A549 (cell line): ENCODE results near the gene ZNF77. TPM values are rescaled to one million over a fixed set of nuclear protein-coding genes. Genes with fewer than 3 reads are reported as not detected.
"Not testable (repeated sequence)": the region's sequence is repeated elsewhere in the genome, so short reads cannot be mapped to it uniquely, and the experiment has no call there.

Source experiments
- ATAC-seq, 2 experiments: fragments of 200-7000 bp in 1 of 2; fragments of >200 bp in 1 of 2; cut with Nextera tagmentation in 1 of 2; cut with Tn5 transposase in 1 of 2; 3 replicates each; pipeline versions ENCODE4 v1.8.0 to v1.9.1; 2018 to 2020; ENCODE audit warnings: mild to moderate bottlenecking in 1 of 2, moderate library complexity in 1 of 2
- CTCF ChIA-PET: fragments of 300-600 bp; sonication (Branson Sonifier 250); formaldehyde crosslinking; extraction: SDS; loops from one replicate; lab custom pipeline; 2021; ENCODE audit warnings: antibody characterized with exemption, inconsistent platforms; lab: Yijun Ruan, JAX
- POLR2A ChIA-PET: fragments of 350-600 bp; formaldehyde crosslinking; extraction: SDS; loops from one replicate; lab custom pipeline; 2021; ENCODE audit warnings: antibody characterized with exemption, inconsistent platforms; lab: Yijun Ruan, JAX
- DNase-seq, 2 experiments: peaks; one replicate each; pipeline versions ENCODE4 v3.0.0 to v3.0.0-alpha.2; 2011 to 2016; ENCODE audit warnings: low read depth in 1 of 2, low spot score in 1 of 2
- FAIRE-seq: peaks from 2 replicates; lab custom pipeline; 2011; peaks lifted over from hg19 to GRCh38; lab: Jason Lieb, UNC
- H3K27ac ChIP-seq, 2 experiments: fragments of >200 bp; sonication (Bioruptor Twin); formaldehyde crosslinking; 3 replicates each; pipeline ENCODE4 v1.5.1; 2016 to 2017
- H3K4me1 ChIP-seq: fragments of >200 bp; sonication (Bioruptor Twin); formaldehyde crosslinking; 3 replicates; pipeline ENCODE4 v1.6.1; 2016
- H3K4me2 ChIP-seq: fragments of >200 bp; sonication (Bioruptor Twin); formaldehyde crosslinking; 3 replicates; pipeline ENCODE4 v1.6.1; 2016
- H3K4me3 ChIP-seq: fragments of >200 bp; sonication (Bioruptor Twin); formaldehyde crosslinking; 3 replicates; pipeline ENCODE4 v1.5.1; 2016
- H3K9me3 ChIP-seq: fragments of >200 bp; sonication (Bioruptor Twin); formaldehyde crosslinking; 3 replicates; pipeline ENCODE4 v1.6.1; 2016
- ATOH8 ChIP-seq: fragments of 250-450 bp; sonication (Bioruptor Pico); IDR thresholded peaks from 2 replicates; pipeline ENCODE4 v1.5.0; 2020; ENCODE audit warnings: low read depth, mild to moderate bottlenecking, moderate library complexity
- CBX8 ChIP-seq: fragments of 200-600 bp; sonication (generic); IDR thresholded peaks from 2 replicates; pipeline ENCODE4 v1.6.1; 2016
- CEBPB ChIP-seq, 2 experiments: fragments of >200 bp in 1 of 2; sonication (Bioruptor Twin) in 1 of 2; formaldehyde crosslinking in 1 of 2; IDR thresholded peaks; 2 replicates each; pipeline ENCODE4 v1.6.1; 2012 to 2016
- CHD2 ChIP-seq: fragments of 150-350 bp; IDR thresholded peaks from 2 replicates; pipeline ENCODE4 v1.6.1; 2014; ENCODE audit warnings: low read length; ENCODE audit not compliant: partially characterized antibody
- CHD4 ChIP-seq: fragments of 200-600 bp; sonication (generic); IDR thresholded peaks from 2 replicates; pipeline ENCODE4 v1.6.1; 2016; ENCODE audit warnings: antibody characterized with exemption, mild to moderate bottlenecking, borderline replicate concordance
- EHF ChIP-seq: fragments of 250-450 bp; sonication (Bioruptor Pico); IDR thresholded peaks from 2 replicates; pipeline ENCODE4 v1.5.0; 2020; ENCODE audit warnings: mild to moderate bottlenecking
- ESRRA ChIP-seq: fragments of 150-350 bp; IDR thresholded peaks from 2 replicates; pipeline ENCODE4 v1.6.1; 2014; ENCODE audit warnings: mild to moderate bottlenecking, low read length, borderline replicate concordance
- GATA3 ChIP-seq: IDR thresholded peaks from 2 replicates; pipeline ENCODE4 v1.6.1; 2012; ENCODE audit warnings: borderline replicate concordance
- HES2 ChIP-seq: fragments of >200 bp; sonication (Bioruptor Twin); formaldehyde crosslinking; IDR thresholded peaks from 2 replicates; pipeline ENCODE4 v1.6.1; 2016
- HEYL ChIP-seq: fragments of 250-450 bp; sonication (Bioruptor Pico); IDR thresholded peaks from 2 replicates; pipeline ENCODE4 v1.8.0; 2021; ENCODE audit warnings: mild to moderate bottlenecking, moderate library complexity
- HMGXB4 ChIP-seq: fragments of 250-450 bp; sonication (Bioruptor Pico); IDR thresholded peaks from 2 replicates; pipeline ENCODE4 v1.5.0; 2021; ENCODE audit warnings: mild to moderate bottlenecking, moderate library complexity, borderline replicate concordance
- HOXA7 ChIP-seq: fragments of 250-450 bp; sonication (Bioruptor Pico); IDR thresholded peaks from 2 replicates; pipeline ENCODE4 v1.5.0; 2020; ENCODE audit warnings: mild to moderate bottlenecking, moderate library complexity
- HOXB5 ChIP-seq: fragments of 250-450 bp; sonication (Bioruptor Pico); IDR thresholded peaks from 2 replicates; pipeline ENCODE4 v1.5.0; 2020; ENCODE audit warnings: mild to moderate bottlenecking, moderate library complexity
- KDM1A ChIP-seq: fragments of 200-600 bp; sonication (generic); IDR thresholded peaks from 2 replicates; pipeline ENCODE4 v1.6.1; 2016; ENCODE audit warnings: low read depth, mild to moderate bottlenecking
- MAFK ChIP-seq: fragments of 450-650 bp; IDR thresholded peaks from 2 replicates; pipeline ENCODE4 v1.6.1; 2014; ENCODE audit not compliant: partially characterized antibody
- MAX ChIP-seq: IDR thresholded peaks from 2 replicates; pipeline ENCODE4 v1.6.1; 2012
- MAZ ChIP-seq: fragments of 150-350 bp; IDR thresholded peaks from 2 replicates; pipeline ENCODE4 v1.6.1; 2014; ENCODE audit warnings: antibody characterized with exemption, low read depth, low read length, borderline replicate concordance
- NFE2L2 ChIP-seq: fragments of 150-350 bp; conservative IDR thresholded peaks from 2 replicates; pipeline ENCODE4 v1.6.1; 2014; ENCODE audit warnings: low read length
- NPAS2 ChIP-seq: fragments of 250-450 bp; sonication (Bioruptor Pico); IDR thresholded peaks from 2 replicates; pipeline ENCODE4 v1.8.0; 2022; ENCODE audit warnings: mild to moderate bottlenecking, moderate library complexity, borderline replicate concordance
- NR3C1 ChIP-seq: fragments of >200 bp; sonication (Bioruptor Twin); formaldehyde crosslinking; IDR thresholded peaks from 3 replicates; pipeline ENCODE4 v1.6.1; 2017
- PBX3 ChIP-seq: IDR thresholded peaks from 2 replicates; pipeline ENCODE4 v1.6.1; 2012
- PHF8 ChIP-seq: fragments of 200-600 bp; sonication (generic); IDR thresholded peaks from 2 replicates; pipeline ENCODE4 v1.6.1; 2016; ENCODE audit warnings: low read depth, mild to moderate bottlenecking, antibody characterized with exemption, moderate library complexity, borderline replicate concordance
- POLR2A ChIP-seq: IDR thresholded peaks from 2 replicates; pipeline ENCODE4 v1.6.1; 2012; ENCODE audit warnings: mild to moderate bottlenecking, low read length
- RAD21 ChIP-seq, 2 experiments: fragments of >200 bp in 1 of 2; sonication (Bioruptor Twin) in 1 of 2; formaldehyde crosslinking in 1 of 2; IDR thresholded peaks in 1 of 2; conservative IDR thresholded peaks in 1 of 2; 2 replicates in 1 of 2; 3 replicates in 1 of 2; pipeline ENCODE4 v1.6.1; 2012 to 2018; ENCODE audit warnings: inconsistent platforms in 1 of 2
- RARB ChIP-seq: fragments of 250-450 bp; sonication (Bioruptor Pico); IDR thresholded peaks from 2 replicates; pipeline ENCODE4 v1.8.0; 2021; ENCODE audit warnings: mild to moderate bottlenecking, moderate library complexity
- RCOR1 ChIP-seq: fragments of 150-350 bp; IDR thresholded peaks from 2 replicates; pipeline ENCODE4 v1.6.1; 2014; ENCODE audit warnings: antibody characterized with exemption, low read length, low read depth
- RFX5 ChIP-seq: fragments of 450-650 bp; IDR thresholded peaks from 2 replicates; pipeline ENCODE4 v1.7.1; 2014; ENCODE audit warnings: antibody characterized with exemption, mild to moderate bottlenecking, moderate library complexity
- SREBF2 ChIP-seq: fragments of 450-650 bp; IDR thresholded peaks from 2 replicates; pipeline ENCODE4 v1.6.1; 2014; ENCODE audit warnings: mild to moderate bottlenecking, moderate library complexity
- TP53 ChIP-seq: fragments of 250-450 bp; sonication (Bioruptor Pico); IDR thresholded peaks from 2 replicates; pipeline ENCODE4 v1.5.0; 2021; ENCODE audit warnings: mild to moderate bottlenecking, moderate library complexity
- USF2 ChIP-seq: fragments of 450-650 bp; IDR thresholded peaks from 2 replicates; pipeline ENCODE4 v1.6.1; 2014; ENCODE audit warnings: antibody characterized with exemption
- ZFP36 ChIP-seq: fragments of 450-650 bp; IDR thresholded peaks from 2 replicates; pipeline ENCODE4 v1.6.1; 2014; ENCODE audit warnings: borderline replicate concordance; ENCODE audit not compliant: partially characterized antibody
- WGBS: methylation state at CpG from one replicate; pipeline ENCODE4 v1.1.6; 2017; ENCODE audit errors: missing lambda C conversion rate; 5-methylcytosine and 5-hydroxymethylcytosine counted together
- polyA plus RNA-seq, 4 experiments: library from polyadenylated mRNA; depleted of rRNA in 3 of 4; stranded (reverse); fragments of >200 nt; fragmentation: RNase III in 1 of 4; extraction: RNeasy Plus Mini Kit Qiagen cat#74134 plus additional on column Dnase treatment in 1 of 4; gene quantifications; 2 replicates in 3 of 4; 3 replicates in 1 of 4; pipeline ENCODE4 v1.2.3, GENCODE V29; 2011 to 2017

The ZNF77 gene
- polyA plus RNA-seq, 2 of the 4 experiments (the other 2 are of a cell fraction) = 1.7 to 3.4 TPM

- peaks cover 7% of the 10 kb centered on the region; the same call in 2 of the 3 replicates for H3K9me3 ChIP-seq
- no peak overlapping the region for H3K27ac ChIP-seq
- no peaks in the 10 kb centered on the region for H3K4me1 ChIP-seq
- ATAC-seq (no peak), FAIRE-seq (no peak), DNase-seq (no peak)
- WGBS = 93% methylated on average over 11 of the region's 11 CpGs
- H3K4me2 ChIP-seq = no peak overlapping the region
- no peak overlapping the region for H3K4me3 ChIP-seq
- ChIA-PET POLR2A (no interaction called here), CTCF (interaction anchor here (1.5 kb wide), 1 partner anchor 19 kb away, joined by 3 read pairs; no protein-coding TSS in a partner anchor)
- TF ChIP-seq CEBPB (IDR thresholded peaks at IDR 0.05) = no peak
- no peak for TF ChIP-seq RFX5
- TF ChIP-seq HMGXB4 = no peak
- no peak for TF ChIP-seq GATA3
- TF ChIP-seq MAZ = no peak
- TF ChIP-seq EHF (CRISPR knock-in tag) = no peak
- no peak for TF ChIP-seq PBX3
- no peak for TF ChIP-seq PHF8
- TF ChIP-seq USF2 = no peak
- TF ChIP-seq RAD21 (conservative IDR thresholded peaks at IDR 0.05 in 1 of 2, IDR thresholded peaks at IDR 0.05 in 1 of 2) = no peak
- no peak for TF ChIP-seq KDM1A
- TF ChIP-seq HEYL = no peak
- TF ChIP-seq ZFP36 = no peak
- TF ChIP-seq CBX8 = no peak
- TF ChIP-seq RARB (CRISPR knock-in tag) = no peak
- no peak for TF ChIP-seq POLR2A
- TF ChIP-seq MAFK = no peak
- TF ChIP-seq HOXA7 = no peak
- TF ChIP-seq NPAS2 (CRISPR knock-in tag) = no peak
Measured at GRCh38 chr19:2905918-2906519, 38.8 kb downstream of the ZNF77 start.

GRCh38 chr19:2903326-2903725 is 41.4 kb downstream of the ZNF77 start:
- 95% methylated on average over 13 of the region's 13 CpGs for WGBS
- ATAC-seq, POLR2A ChIA-PET, H3K4me1 ChIP-seq, H3K9me3 ChIP-seq, H3K4me2 ChIP-seq, FAIRE-seq, CTCF ChIA-PET, H3K4me3 ChIP-seq, DNase-seq, H3K27ac ChIP-seq: not testable (repeated sequence)

GRCh38 chr19:2902590-2903218 is 42.1 kb downstream of the ZNF77 start:
- POLR2A ChIA-PET = no interaction called here
- no peak for FAIRE-seq
- CTCF ChIA-PET = interaction anchor here (1.1 kb wide), 1 partner anchor 9 kb away, joined by 3 read pairs; no protein-coding TSS in a partner anchor
- Histone ChIP-seq H3K4me3 (no peak overlapping the region), H3K9me3 (peaks cover 8% of the 10 kb centered on the region; the same call in 1 of the 3 replicates), H3K27ac (no peak overlapping the region), H3K4me2 (no peak overlapping the region), H3K4me1 (no peaks in the 10 kb centered on the region)
- 93% methylated on average over 13 of the region's 13 CpGs for WGBS
- no peak for ATAC-seq
- DNase-seq = no peak
- TF ChIP-seq GATA3 (no peak), RCOR1 (no peak), MAX (no peak), HES2 (no peak), ATOH8 (no peak), NR3C1 (no peak), HOXB5 (no peak), HEYL (no peak), ESRRA (no peak), CHD4 (no peak), CHD2 (no peak), POLR2A (no peak), TP53 (CRISPR knock-in tag) (no peak), SREBF2 (no peak), NFE2L2 (no peak), EHF (CRISPR knock-in tag) (no peak)
